ENCODE data around the gene KLF16.

- TF ChIP-seq CTCF (IDR thresholded peaks at IDR 0.05) (no peak), POLR2A (IDR thresholded peaks at IDR 0.05) (no peak)
Observed at GRCh38 chr19:1911995-1912394, 48.6 kb upstream of the KLF16 start.
